SK-N-SH (cell line): ENCODE measurements around the gene RHBDD3. TPM values are rescaled to one million over a fixed set of nuclear protein-coding genes. Genes with fewer than 3 reads are reported as not detected.

Source experiments
- CTCF ChIA-PET: fragments of 300-600, 350-600 bp; formaldehyde crosslinking; extraction: SDS; loops from one replicate; lab custom pipeline; 2021; lab: Yijun Ruan, JAX
- POLR2A ChIA-PET: fragments of 350-600 bp; sonication (Branson Sonifier 250); formaldehyde crosslinking; extraction: SDS; loops from one replicate; lab custom pipeline; 2020; ENCODE audit warnings: antibody characterized with exemption, inconsistent platforms; lab: Yijun Ruan, JAX
- DNase-seq: peaks from one replicate; pipeline ENCODE4 v3.0.0; 2012
- H2AFZ ChIP-seq: fragments of 200-600 bp; sonication (generic); 2 replicates; pipeline ENCODE4 v1.8.1; 2016; ENCODE audit warnings: antibody characterized with exemption, mild to moderate bottlenecking, low read depth
- H3F3A ChIP-seq: fragments of 200-600 bp; sonication (generic); replicated peaks from 2 replicates; pipeline ENCODE3; 2016; ENCODE audit warnings: antibody characterized with exemption, mild to moderate bottlenecking; ENCODE audit not compliant: insufficient read depth
- H3K27ac ChIP-seq, 2 experiments: fragments of 200-500 bp in 1 of 2; fragments of 200-600 bp in 1 of 2; sonication (Bioruptor generic) in 1 of 2; sonication (generic), shearing (Covaris generic) in 1 of 2; 2 replicates each; pipeline versions ENCODE4 v1.5.1 to v1.6.1; 2014 to 2016; ENCODE audit warnings: low read depth in 2 of 2, inconsistent platforms in 1 of 2, low read length in 1 of 2, mild to moderate bottlenecking in 1 of 2, mixed read lengths in 1 of 2
- H3K27me3 ChIP-seq: fragments of 200-600 bp; sonication (generic), shearing (Covaris generic); 2 replicates; pipeline ENCODE4 v1.6.1; 2016; ENCODE audit warnings: mixed run types; ENCODE audit not compliant: insufficient read depth
- H3K36me3 ChIP-seq, 2 experiments: fragments of 200-500 bp in 1 of 2; fragments of 200-600 bp in 1 of 2; sonication (Bioruptor generic) in 1 of 2; sonication (generic) in 1 of 2; replicated peaks in 1 of 2; 2 replicates each; pipeline versions ENCODE3 to v1.5.1; 2014 to 2016; ENCODE audit warnings: low read length in 1 of 2, mild to moderate bottlenecking in 1 of 2; ENCODE audit not compliant: insufficient read depth in 2 of 2, control insufficient read depth in 1 of 2
- H3K4me1 ChIP-seq, 2 experiments: fragments of 200-500 bp in 1 of 2; fragments of 200-600 bp in 1 of 2; sonication (Bioruptor generic) in 1 of 2; sonication (generic), shearing (Covaris generic) in 1 of 2; 2 replicates each; pipeline versions ENCODE4 v1.5.1 to v1.6.1; 2014 to 2016; ENCODE audit warnings: low read depth in 1 of 2, low read length in 1 of 2, mixed run types in 1 of 2; ENCODE audit not compliant: insufficient read depth in 2 of 2, control insufficient read depth in 1 of 2
- H3K4me2 ChIP-seq: fragments of 200-600 bp; sonication (generic), shearing (Covaris generic); 2 replicates; pipeline ENCODE4 v1.6.1; 2017; ENCODE audit warnings: mixed run types
- H3K4me3 ChIP-seq, 2 experiments: fragments of 200-500 bp in 1 of 2; fragments of 200-600 bp in 1 of 2; sonication (Bioruptor generic) in 1 of 2; sonication (generic), shearing (Covaris generic) in 1 of 2; 2 replicates each; pipeline versions ENCODE4 v1.5.1 to v1.8.1; 2014 to 2016; ENCODE audit warnings: low read depth in 2 of 2, inconsistent platforms in 1 of 2, low read length in 1 of 2, mild to moderate bottlenecking in 1 of 2, mixed read lengths in 1 of 2, moderate library complexity in 1 of 2
- H3K79me2 ChIP-seq: fragments of 200-600 bp; sonication (generic); 2 replicates; pipeline ENCODE4 v1.8.1; 2017; ENCODE audit warnings: mild to moderate bottlenecking; ENCODE audit not compliant: insufficient read depth
- H3K9ac ChIP-seq: fragments of 200-600 bp; sonication (generic); 2 replicates; pipeline ENCODE4 v1.6.1; 2017; ENCODE audit warnings: mixed run types
- H3K9me2 ChIP-seq: fragments of 200-600 bp; sonication (generic); 2 replicates; pipeline ENCODE4 v1.6.1; 2017; ENCODE audit warnings: mixed run types
- H3K9me3 ChIP-seq: fragments of 200-600 bp; sonication (generic); 2 replicates; pipeline ENCODE4 v1.6.1; 2017; ENCODE audit warnings: mixed run types, mild to moderate bottlenecking, moderate library complexity
- H4K20me1 ChIP-seq: fragments of 200-600 bp; sonication (generic); 2 replicates; pipeline ENCODE4 v1.6.1; 2017; ENCODE audit warnings: mild to moderate bottlenecking, mixed run types; ENCODE audit not compliant: insufficient read depth
- EP300 ChIP-seq, 2 experiments: IDR thresholded peaks; 2 replicates each; pipeline versions ENCODE4 v1.4.0 to v1.6.1; 2012; ENCODE audit warnings: borderline replicate concordance in 1 of 2, low read depth in 1 of 2, low read length in 1 of 2
- GATA2 ChIP-seq: sonication (generic); formaldehyde crosslinking; IDR thresholded peaks from 2 replicates; pipeline ENCODE4 v1.5.0; 2020; ENCODE audit warnings: mild to moderate bottlenecking, missing genetic modification reagents
- JUND ChIP-seq: IDR thresholded peaks from 2 replicates; pipeline ENCODE4 v1.4.0; 2012
- NRF1 ChIP-seq: IDR thresholded peaks from 2 replicates; pipeline ENCODE4 v1.6.1; 2012; ENCODE audit warnings: low read depth, mild to moderate bottlenecking, low read length
- RXRA ChIP-seq: IDR thresholded peaks from 2 replicates; pipeline ENCODE4 v1.4.0; 2012; ENCODE audit warnings: low read depth, mild to moderate bottlenecking, borderline replicate concordance
- YY1 ChIP-seq: IDR thresholded peaks from 2 replicates; pipeline ENCODE4 v1.4.0; 2012; ENCODE audit warnings: low read depth, mild to moderate bottlenecking
- WGBS: methylation state at CpG from one replicate; pipeline ENCODE4 v1.1.6; 2017; ENCODE audit warnings: low lambda C conversion rate; 5-methylcytosine and 5-hydroxymethylcytosine counted together
- polyA plus RNA-seq, 3 experiments: library from polyadenylated mRNA; depleted of rRNA; stranded (reverse); fragments of >200 nt; gene quantifications; 2 replicates each; pipeline ENCODE4 v1.2.3, GENCODE V29; 2012
- TF ChIP-seq, protein P1 (sequence below): fragments of 150-350 bp; IDR thresholded peaks from 2 replicates; pipeline ENCODE4 v1.6.1; 2017; ENCODE audit warnings: antibody characterized with exemption, low read length, low read depth, borderline replicate concordance
- TF ChIP-seq, protein P2 (sequence below): fragments of 150-350 bp; IDR thresholded peaks from 2 replicates; pipeline ENCODE4 v1.6.1; 2016; ENCODE audit warnings: mild to moderate bottlenecking, low read depth, low read length
- TF ChIP-seq, protein P3 (sequence below): fragments of 200-600 bp; sonication (generic); IDR thresholded peaks from 2 replicates; pipeline ENCODE4 v1.6.1; 2017; ENCODE audit warnings: antibody characterized with exemption, mild to moderate bottlenecking, moderate library complexity

The RHBDD3 gene
- polyA plus RNA-seq, 1 of the 3 experiments (the other 2 are of a cell fraction): 19.0 TPM

DNA sequence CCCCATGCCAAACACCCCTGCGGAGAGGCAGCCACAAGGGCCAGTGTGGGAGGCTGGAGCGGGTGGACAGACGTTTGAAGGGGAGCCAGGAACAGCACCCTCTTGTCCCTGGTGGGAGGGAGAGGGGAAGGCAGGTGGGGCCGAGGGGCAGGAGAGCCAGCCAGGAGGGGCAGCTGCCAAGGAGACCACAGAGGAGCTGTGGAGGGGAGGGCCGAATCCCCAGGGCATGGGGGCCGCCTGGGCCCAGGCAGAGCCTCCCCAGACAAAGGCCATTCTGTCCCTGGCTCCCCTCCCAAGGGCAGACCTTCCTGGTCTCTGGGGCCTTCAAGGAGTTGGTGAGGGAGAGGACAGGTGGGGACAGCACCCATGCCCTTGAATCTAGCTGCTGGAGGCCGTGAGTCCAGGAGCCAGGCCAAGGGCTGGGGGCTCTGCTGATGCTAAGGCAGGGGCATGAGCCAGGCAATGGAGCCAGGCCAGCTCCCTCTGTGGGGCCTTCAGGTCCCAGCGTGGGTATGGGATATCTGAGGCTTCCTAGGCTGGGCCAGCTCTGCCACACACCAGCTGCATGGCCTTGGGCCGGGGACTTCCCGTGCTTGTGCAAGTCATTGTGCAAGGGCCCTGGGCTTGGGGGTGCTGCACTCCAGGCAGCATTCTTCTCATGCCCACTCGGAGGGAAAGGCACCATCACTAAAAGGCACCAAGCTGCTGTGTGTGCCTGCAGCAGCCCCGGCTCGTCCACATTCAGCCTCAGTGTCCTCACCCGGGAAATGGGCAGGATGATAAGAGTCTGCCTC is 50.7 kb downstream of the RHBDD3 start:
- no peak overlapping the region for H3K4me2 ChIP-seq
- H3K36me3 ChIP-seq: no peaks in the 10 kb centered on the region
- TF ChIP-seq JUND (no peak), RXRA (no peak), GATA2 (CRISPR knock-in tag) (no peak), YY1 (no peak), NRF1 (no peak)
- TF ChIP-seq, protein P1, sequence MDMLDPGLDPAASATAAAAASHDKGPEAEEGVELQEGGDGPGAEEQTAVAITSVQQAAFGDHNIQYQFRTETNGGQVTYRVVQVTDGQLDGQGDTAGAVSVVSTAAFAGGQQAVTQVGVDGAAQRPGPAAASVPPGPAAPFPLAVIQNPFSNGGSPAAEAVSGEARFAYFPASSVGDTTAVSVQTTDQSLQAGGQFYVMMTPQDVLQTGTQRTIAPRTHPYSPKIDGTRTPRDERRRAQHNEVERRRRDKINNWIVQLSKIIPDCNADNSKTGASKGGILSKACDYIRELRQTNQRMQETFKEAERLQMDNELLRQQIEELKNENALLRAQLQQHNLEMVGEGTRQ: no peak
- TF ChIP-seq, protein P2, sequence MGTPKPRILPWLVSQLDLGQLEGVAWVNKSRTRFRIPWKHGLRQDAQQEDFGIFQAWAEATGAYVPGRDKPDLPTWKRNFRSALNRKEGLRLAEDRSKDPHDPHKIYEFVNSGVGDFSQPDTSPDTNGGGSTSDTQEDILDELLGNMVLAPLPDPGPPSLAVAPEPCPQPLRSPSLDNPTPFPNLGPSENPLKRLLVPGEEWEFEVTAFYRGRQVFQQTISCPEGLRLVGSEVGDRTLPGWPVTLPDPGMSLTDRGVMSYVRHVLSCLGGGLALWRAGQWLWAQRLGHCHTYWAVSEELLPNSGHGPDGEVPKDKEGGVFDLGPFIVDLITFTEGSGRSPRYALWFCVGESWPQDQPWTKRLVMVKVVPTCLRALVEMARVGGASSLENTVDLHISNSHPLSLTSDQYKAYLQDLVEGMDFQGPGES: no peak
- TF ChIP-seq, all 33 proteins: peak for 0
- H3K9me2 ChIP-seq: no peaks in the 10 kb centered on the region
- WGBS: 59% methylated on average over 8 of the region's 14 CpGs
- no peaks in the 10 kb centered on the region for H3K9me3 ChIP-seq
- POLR2A ChIA-PET: no interaction called here
- H3K4me3 ChIP-seq: no peak overlapping the region
- CTCF ChIA-PET: interaction anchor here (0.6 to 1.1 kb wide), 3 partner anchors 9 to 28 kb away, joined by 3 to 4 read pairs (median 3); no protein-coding TSS in a partner anchor
- DNase-seq: peak; percentile 22
- H3K27me3 ChIP-seq: no peaks in the 10 kb centered on the region
- no peaks in the 10 kb centered on the region for H3K4me1 ChIP-seq
- no peak overlapping the region for H2AFZ ChIP-seq
- no peaks in the 10 kb centered on the region for H3K79me2 ChIP-seq
- no peaks in the 10 kb centered on the region for H3F3A ChIP-seq
- H3K9ac ChIP-seq: no peak overlapping the region
- no peak overlapping the region for H3K27ac ChIP-seq
- H4K20me1 ChIP-seq: no peaks in the 10 kb centered on the region

DNA sequence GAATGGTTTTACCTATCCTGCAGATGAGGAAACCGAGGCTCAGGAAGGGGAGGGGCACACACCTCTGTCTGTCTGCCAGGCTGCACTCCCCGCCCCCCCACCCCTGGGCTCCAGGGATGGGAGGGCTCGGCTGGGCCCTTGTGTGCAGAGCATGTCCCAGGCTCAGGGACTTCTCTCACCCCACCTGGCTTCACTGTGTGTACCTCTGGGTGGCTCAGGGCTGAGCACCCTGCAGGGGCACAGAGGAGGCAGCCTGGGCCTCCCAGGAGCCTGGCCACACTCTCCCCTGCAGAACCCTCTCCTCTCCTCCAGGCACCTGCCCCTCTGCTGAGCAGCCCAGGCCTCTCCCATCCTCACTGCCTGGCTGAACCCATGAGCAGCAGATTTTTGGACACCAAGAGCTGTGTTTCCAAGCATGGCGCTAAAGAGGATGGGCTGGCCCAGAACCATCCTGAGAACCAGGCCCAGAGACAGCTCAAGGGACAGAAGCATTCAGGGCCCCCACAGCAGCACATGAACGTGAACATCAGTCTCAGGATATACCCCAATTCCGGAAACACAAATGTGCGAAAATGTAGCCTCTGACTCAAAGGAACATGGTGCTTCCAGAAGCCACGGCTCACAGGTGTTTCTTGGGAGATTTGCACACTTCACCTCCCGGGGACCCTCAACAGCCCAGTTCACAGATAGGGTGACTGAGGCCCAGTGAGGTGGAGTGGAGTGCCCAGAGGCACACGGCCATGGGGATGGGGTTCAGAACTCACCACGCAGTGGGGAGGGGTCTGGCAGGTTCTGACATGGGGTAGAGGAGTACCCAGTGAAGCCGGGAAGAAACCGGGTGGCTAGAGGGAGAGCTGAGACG is 51.5 kb downstream of the RHBDD3 start:
- H2AFZ ChIP-seq: no peak overlapping the region
- CTCF ChIA-PET: interaction anchor here (0.8 to 2.5 kb wide), 3 partner anchors 12 to 29 kb away, joined by 3 to 9 read pairs (median 4); no protein-coding TSS in a partner anchor
- no peak overlapping the region for H3K4me3 ChIP-seq
- no peak overlapping the region for H3K4me2 ChIP-seq
- no peaks in the 10 kb centered on the region for H3K79me2 ChIP-seq
- H3K9me2 ChIP-seq: no peaks in the 10 kb centered on the region
- no peak overlapping the region for H3K27ac ChIP-seq
- DNase-seq: peak; percentile 17
- no peaks in the 10 kb centered on the region for H3K4me1 ChIP-seq
- POLR2A ChIA-PET: no interaction called here
- H3K9me3 ChIP-seq: no peaks in the 10 kb centered on the region
- H3K27me3 ChIP-seq: no peaks in the 10 kb centered on the region
- H3K36me3 ChIP-seq: no peaks in the 10 kb centered on the region
- no peaks in the 10 kb centered on the region for H4K20me1 ChIP-seq
- TF ChIP-seq, protein P3, sequence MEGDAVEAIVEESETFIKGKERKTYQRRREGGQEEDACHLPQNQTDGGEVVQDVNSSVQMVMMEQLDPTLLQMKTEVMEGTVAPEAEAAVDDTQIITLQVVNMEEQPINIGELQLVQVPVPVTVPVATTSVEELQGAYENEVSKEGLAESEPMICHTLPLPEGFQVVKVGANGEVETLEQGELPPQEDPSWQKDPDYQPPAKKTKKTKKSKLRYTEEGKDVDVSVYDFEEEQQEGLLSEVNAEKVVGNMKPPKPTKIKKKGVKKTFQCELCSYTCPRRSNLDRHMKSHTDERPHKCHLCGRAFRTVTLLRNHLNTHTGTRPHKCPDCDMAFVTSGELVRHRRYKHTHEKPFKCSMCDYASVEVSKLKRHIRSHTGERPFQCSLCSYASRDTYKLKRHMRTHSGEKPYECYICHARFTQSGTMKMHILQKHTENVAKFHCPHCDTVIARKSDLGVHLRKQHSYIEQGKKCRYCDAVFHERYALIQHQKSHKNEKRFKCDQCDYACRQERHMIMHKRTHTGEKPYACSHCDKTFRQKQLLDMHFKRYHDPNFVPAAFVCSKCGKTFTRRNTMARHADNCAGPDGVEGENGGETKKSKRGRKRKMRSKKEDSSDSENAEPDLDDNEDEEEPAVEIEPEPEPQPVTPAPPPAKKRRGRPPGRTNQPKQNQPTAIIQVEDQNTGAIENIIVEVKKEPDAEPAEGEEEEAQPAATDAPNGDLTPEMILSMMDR: no peak
- no peak for TF ChIP-seq YY1
- TF ChIP-seq EP300 (IDR thresholded peaks at IDR 0.05; ENCODE audit: borderline replicate concordance in 1 of 2, low read depth in 1 of 2, low read length in 1 of 2): no peak
- no peaks in the 10 kb centered on the region for H3F3A ChIP-seq
- H3K9ac ChIP-seq: no peak overlapping the region
- 57% methylated on average over 9 of the region's 14 CpGs for WGBS
